DMS79 treated with DMSO at 0.1 percent for 48 hours (cell line): ENCODE measurements around the gene SPATA31C1.
"Not testable (repeated sequence)": the region's sequence is repeated elsewhere in the genome, so short reads cannot be mapped to it uniquely, and the experiment has no call there.

Source experiments
- DNase-seq: peaks from one replicate; lab custom pipeline; 2025; lab: John Stamatoyannopoulos, UW

Gene SPATA31C1

GRCh38 chr9:87886933-87887505 lies 30.7 kb upstream of the SPATA31C1 start:
- no peak for DNase-seq

GRCh38 chr9:87887661-87888480 lies 29.9 kb upstream of the SPATA31C1 start:
- DNase-seq = no peak

GRCh38 chr9:87888501-87888900 lies 29.3 kb upstream of the SPATA31C1 start:
- no peak for DNase-seq

GRCh38 chr9:87889065-87889881 lies 28.5 kb upstream of the SPATA31C1 start:
- no peak for DNase-seq

- no peak for DNase-seq
Observed at GRCh38 chr9:87889882-87890252, 27.9 kb upstream of the SPATA31C1 start.

GRCh38 chr9:87890837-87891236 lies 26.9 kb upstream of the SPATA31C1 start:
- no peak for DNase-seq

- no peak for DNase-seq
Observed at GRCh38 chr9:87891754-87892153, 26.0 kb upstream of the SPATA31C1 start.

- no peak for DNase-seq
Observed at GRCh38 chr9:87892956-87893355, 24.8 kb upstream of the SPATA31C1 start.

GRCh38 chr9:87894998-87895625 lies 22.6 kb upstream of the SPATA31C1 start:
- DNase-seq = no peak

GRCh38 chr9:87896891-87897290 lies 20.9 kb upstream of the SPATA31C1 start:
- DNase-seq = no peak

- DNase-seq = no peak
Observed at GRCh38 chr9:87898151-87898550, 19.6 kb upstream of the SPATA31C1 start.

- DNase-seq = not testable (repeated sequence)
Observed at GRCh38 chr9:87902371-87902770, 15.4 kb upstream of the SPATA31C1 start.

GRCh38 chr9:87909310-87910041 lies 8.3 kb upstream of the SPATA31C1 start:
- DNase-seq = peak; percentile 2

GRCh38 chr9:87910821-87911220 lies 6.9 kb upstream of the SPATA31C1 start:
- DNase-seq = no peak

GRCh38 chr9:87919013-87919412 lies 1.3 kb downstream of the SPATA31C1 start:
- DNase-seq = not testable (repeated sequence)

- not testable (repeated sequence) for DNase-seq
Observed at GRCh38 chr9:87921561-87921960, 3.8 kb downstream of the SPATA31C1 start.

- not testable (repeated sequence) for DNase-seq
Observed at GRCh38 chr9:87923012-87923411, 5.2 kb downstream of the SPATA31C1 start.

GRCh38 chr9:87924851-87925250 lies 7.1 kb downstream of the SPATA31C1 start:
- not testable (repeated sequence) for DNase-seq

GRCh38 chr9:87929152-87929551 lies 11.4 kb downstream of the SPATA31C1 start:
- DNase-seq = not testable (repeated sequence)

- not testable (repeated sequence) for DNase-seq
Observed at GRCh38 chr9:87934444-87934843, 16.7 kb downstream of the SPATA31C1 start.

GRCh38 chr9:87937352-87937751 lies 19.6 kb downstream of the SPATA31C1 start:
- not testable (repeated sequence) for DNase-seq
